Progenitor cell of endocrine pancreas (in vitro differentiated cells): ENCODE results near the gene IVD. TPM values are rescaled to one million over a fixed set of nuclear protein-coding genes. Genes with fewer than 3 reads are reported as not detected.
A peak's percentile ranks its signal among the peaks of the same experiment; 100 is the strongest.

Source experiments
- DNase-seq: peaks from one replicate; pipeline ENCODE4 v3.0.0; 2021; ENCODE audit warnings: low spot score; ENCODE audit not compliant: unreplicated experiment
- H3K27ac Mint-ChIP-seq: 2 replicates; pipeline ENCODE4 v1.8.0; 2021; ENCODE audit warnings: mild to moderate bottlenecking, moderate library complexity, mixed read lengths
- H3K27me3 Mint-ChIP-seq: 2 replicates; pipeline ENCODE4 v1.8.0; 2021; ENCODE audit warnings: mixed read lengths
- H3K36me3 Mint-ChIP-seq: 2 replicates; pipeline ENCODE4 v1.8.0; 2022; ENCODE audit warnings: mixed read lengths; ENCODE audit not compliant: insufficient read depth
- H3K4me1 Mint-ChIP-seq: 2 replicates; pipeline ENCODE4 v1.8.0; 2021; ENCODE audit warnings: low read depth, mixed read lengths
- H3K4me3 Mint-ChIP-seq: 2 replicates; pipeline ENCODE4 v1.8.0; 2021; ENCODE audit warnings: low read depth, mild to moderate bottlenecking, moderate library complexity, mixed read lengths
- H3K9me3 Mint-ChIP-seq: 2 replicates; pipeline ENCODE4 v1.8.0; 2021; ENCODE audit warnings: low read depth, mixed read lengths
- total RNA-seq: library from RNA; stranded (reverse); gene quantifications from 2 replicates; pipeline ENCODE4 v1.2.1, GENCODE V29; 2021
- TF ChIP-seq, protein P1 (sequence below): fragments of 200-600 bp; sonication (generic); IDR thresholded peaks from one replicate; pipeline ENCODE4 v1.5.0; 2021; ENCODE audit warnings: antibody characterized with exemption, mild to moderate bottlenecking; ENCODE audit not compliant: unreplicated experiment

IVD gene
- total RNA-seq, 1 donor from 2014 or later = 82.0 TPM

DNA sequence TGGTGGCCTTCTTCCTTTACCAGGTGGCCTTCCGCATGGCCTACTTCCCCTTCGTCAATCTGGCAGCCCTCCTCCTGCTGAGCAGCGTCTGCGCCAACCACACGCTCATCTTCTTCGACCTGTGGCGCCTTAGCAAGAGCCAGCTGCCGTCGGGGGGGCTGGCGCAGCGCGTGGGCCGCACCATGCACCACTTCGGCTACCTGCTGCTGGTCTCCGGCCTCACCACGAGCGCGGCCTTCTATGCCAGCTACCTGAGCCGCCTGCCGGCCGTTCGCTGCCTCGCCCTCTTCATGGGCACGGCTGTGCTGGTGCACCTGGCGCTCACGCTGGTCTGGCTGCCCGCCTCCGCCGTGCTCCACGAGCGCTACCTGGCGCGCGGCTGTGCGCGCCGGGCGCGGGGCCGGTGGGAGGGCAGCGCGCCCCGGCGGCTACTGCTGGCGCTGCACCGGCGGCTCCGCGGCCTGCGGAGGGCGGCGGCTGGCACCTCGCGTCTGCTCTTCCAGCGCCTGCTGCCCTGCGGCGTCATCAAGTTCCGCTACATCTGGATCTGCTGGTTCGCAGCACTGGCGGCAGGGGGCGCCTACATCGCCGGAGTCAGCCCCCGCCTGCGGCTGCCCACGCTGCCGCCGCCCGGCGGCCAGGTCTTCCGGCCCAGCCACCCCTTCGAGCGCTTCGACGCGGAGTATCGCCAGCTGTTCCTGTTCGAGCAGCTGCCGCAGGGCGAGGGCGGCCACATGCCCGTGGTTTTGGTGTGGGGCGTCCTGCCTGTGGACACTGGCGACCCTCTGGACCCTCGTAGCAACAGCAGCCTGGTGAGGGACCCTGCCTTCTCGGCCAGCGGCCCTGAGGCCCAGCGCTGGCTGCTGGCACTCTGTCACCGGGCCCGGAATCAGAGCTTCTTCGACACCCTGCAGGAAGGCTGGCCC is 37.6 kb upstream of the IVD start:
- Mint-ChIP-seq H3K36me3 (no peaks in the 10 kb centered on the region), H3K4me1 (no peaks in the 10 kb centered on the region), H3K4me3 (no peak overlapping the region), H3K27me3 (peaks cover 67% of the 10 kb centered on the region), H3K9me3 (no peaks in the 10 kb centered on the region), H3K27ac (peak overlapping the region; percentile 82)
- peak; percentile 69 for DNase-seq
- TF ChIP-seq, protein P1, sequence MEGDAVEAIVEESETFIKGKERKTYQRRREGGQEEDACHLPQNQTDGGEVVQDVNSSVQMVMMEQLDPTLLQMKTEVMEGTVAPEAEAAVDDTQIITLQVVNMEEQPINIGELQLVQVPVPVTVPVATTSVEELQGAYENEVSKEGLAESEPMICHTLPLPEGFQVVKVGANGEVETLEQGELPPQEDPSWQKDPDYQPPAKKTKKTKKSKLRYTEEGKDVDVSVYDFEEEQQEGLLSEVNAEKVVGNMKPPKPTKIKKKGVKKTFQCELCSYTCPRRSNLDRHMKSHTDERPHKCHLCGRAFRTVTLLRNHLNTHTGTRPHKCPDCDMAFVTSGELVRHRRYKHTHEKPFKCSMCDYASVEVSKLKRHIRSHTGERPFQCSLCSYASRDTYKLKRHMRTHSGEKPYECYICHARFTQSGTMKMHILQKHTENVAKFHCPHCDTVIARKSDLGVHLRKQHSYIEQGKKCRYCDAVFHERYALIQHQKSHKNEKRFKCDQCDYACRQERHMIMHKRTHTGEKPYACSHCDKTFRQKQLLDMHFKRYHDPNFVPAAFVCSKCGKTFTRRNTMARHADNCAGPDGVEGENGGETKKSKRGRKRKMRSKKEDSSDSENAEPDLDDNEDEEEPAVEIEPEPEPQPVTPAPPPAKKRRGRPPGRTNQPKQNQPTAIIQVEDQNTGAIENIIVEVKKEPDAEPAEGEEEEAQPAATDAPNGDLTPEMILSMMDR = peak; percentile 84

DNA sequence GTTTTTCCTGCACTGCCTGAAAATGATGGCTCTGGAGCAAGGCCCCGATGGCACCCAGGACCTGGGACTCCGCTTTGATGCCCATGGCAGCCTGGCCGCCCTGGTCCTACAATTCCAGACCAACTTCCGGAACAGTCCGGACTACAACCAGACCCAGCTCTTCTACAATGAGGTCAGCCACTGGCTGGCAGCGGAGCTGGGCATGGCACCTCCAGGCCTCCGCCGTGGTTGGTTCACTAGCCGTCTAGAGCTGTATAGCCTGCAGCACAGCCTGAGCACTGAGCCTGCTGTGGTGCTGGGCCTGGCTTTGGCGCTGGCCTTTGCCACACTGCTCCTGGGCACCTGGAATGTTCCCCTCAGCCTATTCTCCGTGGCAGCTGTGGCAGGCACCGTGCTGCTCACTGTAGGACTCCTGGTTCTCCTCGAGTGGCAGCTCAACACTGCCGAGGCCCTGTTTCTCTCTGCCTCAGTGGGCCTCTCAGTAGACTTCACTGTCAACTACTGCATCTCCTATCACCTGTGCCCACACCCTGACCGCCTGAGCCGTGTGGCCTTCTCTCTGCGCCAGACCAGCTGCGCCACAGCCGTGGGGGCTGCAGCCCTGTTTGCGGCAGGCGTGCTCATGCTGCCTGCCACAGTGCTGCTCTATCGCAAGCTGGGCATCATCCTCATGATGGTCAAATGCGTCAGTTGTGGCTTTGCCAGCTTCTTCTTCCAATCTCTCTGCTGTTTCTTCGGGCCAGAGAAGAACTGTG is 36.7 kb upstream of the IVD start:
- Mint-ChIP-seq H3K4me3 (no peak overlapping the region), H3K9me3 (no peaks in the 10 kb centered on the region), H3K27ac (no peak overlapping the region), H3K36me3 (no peaks in the 10 kb centered on the region), H3K27me3 (peaks cover 65% of the 10 kb centered on the region), H3K4me1 (no peaks in the 10 kb centered on the region)
- DNase-seq = no peak
- TF ChIP-seq, protein P1 = no peak

DNA sequence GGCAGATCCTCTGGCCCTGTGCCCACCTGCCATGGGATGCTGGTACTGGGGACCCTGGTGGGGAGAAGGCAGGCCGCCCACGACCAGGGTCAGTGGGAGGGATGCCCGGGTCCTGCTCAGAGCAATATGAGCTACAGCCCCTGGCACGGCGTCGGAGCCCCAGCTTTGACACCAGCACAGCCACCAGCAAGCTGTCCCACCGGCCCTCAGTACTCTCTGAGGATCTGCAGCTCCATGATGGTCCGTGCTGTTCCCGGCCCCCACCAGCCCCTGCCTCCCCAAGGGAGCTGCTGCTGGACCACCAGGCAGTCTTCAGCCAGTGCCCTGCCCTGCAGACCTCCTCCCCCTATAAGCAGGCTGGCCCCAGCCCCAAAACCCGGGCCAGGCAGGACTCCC is 36.1 kb upstream of the IVD start:
- Mint-ChIP-seq H3K4me3 (no peak overlapping the region), H3K27ac (no peak overlapping the region), H3K4me1 (no peaks in the 10 kb centered on the region), H3K9me3 (no peaks in the 10 kb centered on the region), H3K36me3 (no peaks in the 10 kb centered on the region), H3K27me3 (peaks cover 60% of the 10 kb centered on the region)
- DNase-seq = no peak
- TF ChIP-seq, protein P1 = no peak

DNA sequence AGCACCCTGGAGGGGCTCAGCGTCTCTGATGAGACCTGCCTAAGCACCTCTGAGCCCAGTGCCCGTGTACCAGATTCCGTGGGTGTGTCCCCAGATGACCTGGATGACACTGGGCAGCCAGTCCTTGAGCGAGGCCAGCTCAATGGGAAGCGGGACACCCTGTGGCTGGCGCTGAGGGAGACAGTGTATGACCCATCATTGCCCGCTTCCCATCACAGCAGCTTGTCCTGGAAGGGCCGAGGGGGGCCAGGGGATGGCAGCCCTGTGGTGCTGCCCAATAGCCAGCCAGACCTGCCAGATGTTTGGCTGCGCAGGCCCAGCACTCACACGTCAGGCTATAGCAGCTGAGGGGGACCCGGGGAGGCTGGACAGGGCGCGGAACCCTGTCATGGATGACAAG is 35.6 kb upstream of the IVD start:
- DNase-seq = no peak
- no peaks in the 10 kb centered on the region for H3K9me3 Mint-ChIP-seq
- TF ChIP-seq, protein P1 = no peak
- peaks cover 57% of the 10 kb centered on the region for H3K27me3 Mint-ChIP-seq
- no peaks in the 10 kb centered on the region for H3K4me1 Mint-ChIP-seq
- H3K27ac Mint-ChIP-seq = no peak overlapping the region
- no peaks in the 10 kb centered on the region for H3K36me3 Mint-ChIP-seq
- no peak overlapping the region for H3K4me3 Mint-ChIP-seq

DNA sequence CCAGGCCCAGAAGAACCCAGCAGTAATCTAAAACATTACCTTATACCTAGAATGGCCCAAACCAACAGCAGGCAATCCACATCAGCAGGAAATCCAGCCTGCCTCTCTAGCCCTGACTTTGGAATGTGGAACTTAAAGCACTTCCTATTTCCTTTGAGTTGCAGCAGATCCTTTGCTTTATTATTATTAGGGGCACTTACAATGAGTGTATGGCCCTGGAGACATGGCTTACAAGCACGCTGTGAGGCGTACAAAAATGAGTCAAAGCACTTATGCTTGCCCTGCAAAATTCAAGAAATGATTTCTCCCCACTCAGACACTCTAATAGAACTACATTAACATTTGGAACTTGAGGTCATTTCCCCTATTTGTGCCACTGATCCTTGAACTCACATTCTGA is 32.6 kb upstream of the IVD start:
- no peaks in the 10 kb centered on the region for H3K9me3 Mint-ChIP-seq
- DNase-seq = no peak
- H3K4me3 Mint-ChIP-seq = no peak overlapping the region
- H3K27me3 Mint-ChIP-seq = peaks cover 29% of the 10 kb centered on the region
- no peak overlapping the region for H3K27ac Mint-ChIP-seq
- H3K36me3 Mint-ChIP-seq = no peaks in the 10 kb centered on the region
- no peaks in the 10 kb centered on the region for H3K4me1 Mint-ChIP-seq
- TF ChIP-seq, protein P1 = no peak
